Right lobe of liver (tissue), 6 donors: Measurements from ENCODE around the gene SLC27A6. TPM values are rescaled to one million over a fixed set of nuclear protein-coding genes. Genes with fewer than 3 reads are reported as not detected.
A peak's percentile ranks its signal among the peaks of the same experiment; 100 is the strongest.
"Not testable (repeated sequence)": the region's sequence is repeated elsewhere in the genome, so short reads cannot be mapped to it uniquely, and the experiment has no call there.

Experiments
- ATAC-seq, 4 donors: fragments of 200-7000 bp; cut with Tn5 transposase; one replicate each; pipeline ENCODE4 v1.9.1; 2020; ENCODE audit warnings: mild to moderate bottlenecking in 4 of 4, moderate library complexity in 4 of 4
- DNase-seq, 3 donors: peaks; one replicate each; pipeline ENCODE4 v3.0.0-alpha.2; 2020
- H3K27ac ChIP-seq, 3 donors: fragments of 200-600 bp; one replicate each; pipeline ENCODE4 v1.8.0; 2022
- H3K27me3 ChIP-seq, 2 donors: fragments of 200-600 bp; one replicate each; pipeline ENCODE4 v1.8.0; 2022
- H3K36me3 ChIP-seq, 4 donors: fragments of 200-600 bp; sonication (generic) in 1 of 4; one replicate each; pipeline versions ENCODE4 v1.5.1 to v1.8.0; 2017 to 2022; ENCODE audit warnings: control low read depth in 1 of 4
- H3K4me1 ChIP-seq, 4 donors: fragments of 200-600 bp; sonication (generic) in 1 of 4; one replicate each; pipeline versions ENCODE4 v1.5.1 to v1.8.0; 2017 to 2022; ENCODE audit warnings: control low read depth in 1 of 4
- H3K4me3 ChIP-seq, 3 donors: fragments of 200-600 bp; one replicate each; pipeline ENCODE4 v1.8.0; 2022
- H3K9me3 ChIP-seq, 4 donors: fragments of 200-600 bp; sonication (generic) in 1 of 4; one replicate each; pipeline versions ENCODE4 v1.5.1 to v1.8.0; 2017 to 2022; ENCODE audit warnings: control low read depth in 1 of 4
- POLR2A ChIP-seq: fragments of 450-650 bp; IDR thresholded peaks from one replicate; pipeline ENCODE4 v1.6.1; 2017; ENCODE audit warnings: antibody characterized with exemption, mild to moderate bottlenecking
- WGBS: methylation state at CpG from one replicate; pipeline ENCODE4 v1.1.6; 2018; ENCODE audit warnings: low coverage, low lambda C conversion rate; ENCODE audit not compliant: insufficient coverage; ENCODE audit errors: missing lambda C conversion rate; 5-methylcytosine and 5-hydroxymethylcytosine counted together
- intact Hi-C, 2 donors: fragments of 100-400 bp; cut with DNase I; formaldehyde crosslinking; loops; one replicate each; pipeline versions ENCODE4 v1.11.2 to v1.14.1; 2022
- total RNA-seq, 6 experiments: library from RNA; depleted of rRNA in 2 of 6; stranded (reverse); fragments of >200 nt in 2 of 6; fragmentation: NEBNext Ultra II Directional in 3 of 6; extraction: Animal tissue kit (Norgen Biotek cat#: 25700) in 3 of 6; gene quantifications; one replicate each; pipeline versions ENCODE4 v1.1.0 to v1.2.4, GENCODE V29; 2016 to 2023
- TF ChIP-seq, protein P1 (sequence below), 4 donors: fragments of 200-600 bp in 3 of 4; fragments of 450-650 bp in 1 of 4; IDR thresholded peaks; one replicate each; pipeline versions ENCODE4 v1.5.1 to v1.8.0; 2016 to 2022; ENCODE audit warnings: antibody characterized with exemption in 4 of 4, mild to moderate bottlenecking in 2 of 4
- donor health status: DM: no; HTN: yes; CAD: no.
- donor health status: DM: no; HTN: no; CAD: no.
- donor health status: DM: no; HTN: no; CAD: no.
- donor health status: DM: no; HTN: yes; CAD: no.
- donor health status: DM: no; HTN: yes; CAD: no.

The SLC27A6 gene
- total RNA-seq, 6 experiments from 2014 or later = not detected

DNA sequence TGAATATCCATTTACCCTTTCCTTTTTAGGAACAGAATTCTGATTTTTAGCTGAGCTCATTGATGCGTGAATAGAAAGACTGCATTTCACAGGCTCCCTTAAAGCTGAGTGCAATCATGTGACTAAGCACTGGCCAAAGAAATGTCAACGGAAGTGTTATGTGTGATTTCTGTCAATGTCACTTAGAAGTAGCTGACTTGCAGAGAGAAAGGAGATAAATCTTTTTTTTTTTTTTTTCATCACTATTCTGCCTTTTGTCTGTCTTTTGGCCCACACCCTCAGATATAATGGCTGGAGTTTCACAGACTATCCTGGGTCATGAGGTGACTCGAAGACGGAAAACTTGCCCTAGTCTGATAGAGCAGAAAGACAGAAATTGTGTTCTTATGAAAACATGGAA is 39.3 kb upstream of the SLC27A6 start:
- H3K27ac ChIP-seq = no peak overlapping the region
- no peak overlapping the region for H3K4me3 ChIP-seq
- H3K27me3 ChIP-seq = no peaks in the 10 kb centered on the region
- no peaks in the 10 kb centered on the region for H3K36me3 ChIP-seq
- DNase-seq (no peak), ATAC-seq (no peak)
- H3K4me1 ChIP-seq = no peaks in the 10 kb centered on the region
- intact Hi-C loops = no loop called here
- no peaks in the 10 kb centered on the region for H3K9me3 ChIP-seq
- 52% methylated on average over 4 of the region's 4 CpGs for WGBS
- TF ChIP-seq POLR2A = no peak
- TF ChIP-seq, protein P1, sequence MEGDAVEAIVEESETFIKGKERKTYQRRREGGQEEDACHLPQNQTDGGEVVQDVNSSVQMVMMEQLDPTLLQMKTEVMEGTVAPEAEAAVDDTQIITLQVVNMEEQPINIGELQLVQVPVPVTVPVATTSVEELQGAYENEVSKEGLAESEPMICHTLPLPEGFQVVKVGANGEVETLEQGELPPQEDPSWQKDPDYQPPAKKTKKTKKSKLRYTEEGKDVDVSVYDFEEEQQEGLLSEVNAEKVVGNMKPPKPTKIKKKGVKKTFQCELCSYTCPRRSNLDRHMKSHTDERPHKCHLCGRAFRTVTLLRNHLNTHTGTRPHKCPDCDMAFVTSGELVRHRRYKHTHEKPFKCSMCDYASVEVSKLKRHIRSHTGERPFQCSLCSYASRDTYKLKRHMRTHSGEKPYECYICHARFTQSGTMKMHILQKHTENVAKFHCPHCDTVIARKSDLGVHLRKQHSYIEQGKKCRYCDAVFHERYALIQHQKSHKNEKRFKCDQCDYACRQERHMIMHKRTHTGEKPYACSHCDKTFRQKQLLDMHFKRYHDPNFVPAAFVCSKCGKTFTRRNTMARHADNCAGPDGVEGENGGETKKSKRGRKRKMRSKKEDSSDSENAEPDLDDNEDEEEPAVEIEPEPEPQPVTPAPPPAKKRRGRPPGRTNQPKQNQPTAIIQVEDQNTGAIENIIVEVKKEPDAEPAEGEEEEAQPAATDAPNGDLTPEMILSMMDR (IDR thresholded peaks at IDR 0.05) = no peak

DNA sequence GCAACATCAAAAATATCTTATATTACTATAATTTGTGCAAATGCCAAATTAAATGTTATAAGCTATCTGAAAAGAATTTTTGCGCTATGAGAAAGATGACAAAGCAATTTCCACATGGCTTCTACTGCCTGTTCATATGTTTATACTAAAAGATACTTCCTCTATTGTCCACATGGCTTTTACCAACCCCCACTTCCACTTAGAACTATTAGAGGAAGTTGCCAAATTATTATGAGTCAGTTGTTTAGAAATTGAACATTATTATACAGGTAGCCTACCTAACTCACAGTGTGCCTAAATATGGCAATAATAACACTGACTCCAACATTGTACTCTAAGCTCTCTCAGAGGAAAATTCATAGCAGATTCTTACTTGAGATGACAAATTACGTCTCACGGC is 37.6 kb upstream of the SLC27A6 start:
- 48% methylated on average over 3 of the region's 3 CpGs for WGBS
- Histone ChIP-seq H3K36me3 (no peaks in the 10 kb centered on the region), H3K9me3 (no peaks in the 10 kb centered on the region), H3K4me1 (no peaks in the 10 kb centered on the region), H3K27me3 (no peaks in the 10 kb centered on the region), H3K27ac (no peak overlapping the region), H3K4me3 (no peak overlapping the region)
- ATAC-seq (peak in 2 of 4 donors; percentile 34 to 56), DNase-seq (no peak)
- intact Hi-C loops = no loop called here
- TF ChIP-seq, protein P1 (IDR thresholded peaks at IDR 0.05) = no peak
- no peak for TF ChIP-seq POLR2A

DNA sequence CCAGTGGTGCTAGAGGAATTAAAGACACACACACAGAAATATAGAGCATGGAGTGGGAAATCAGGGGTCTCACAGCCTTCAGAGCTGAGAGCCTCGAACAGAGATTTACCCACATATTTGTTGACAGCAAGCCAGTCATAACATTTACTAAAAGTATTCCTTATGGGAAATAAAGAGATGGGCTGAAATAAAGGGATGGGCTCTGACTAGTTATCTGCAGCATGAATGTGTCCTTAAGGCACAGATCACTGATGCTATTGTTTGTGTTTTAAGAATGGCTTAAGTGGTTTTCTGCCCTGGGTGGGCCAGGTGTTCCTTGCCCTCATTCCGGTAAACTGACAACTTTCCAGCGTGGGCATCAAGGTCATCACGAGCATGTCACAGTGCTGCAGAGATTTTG is 33.1 kb upstream of the SLC27A6 start:
- DNase-seq, H3K27me3 ChIP-seq, H3K27ac ChIP-seq, H3K9me3 ChIP-seq, H3K4me1 ChIP-seq, ATAC-seq, H3K36me3 ChIP-seq, intact Hi-C loops, H3K4me3 ChIP-seq: not testable (repeated sequence)
- 82% methylated on average over 3 of the region's 4 CpGs for WGBS

DNA sequence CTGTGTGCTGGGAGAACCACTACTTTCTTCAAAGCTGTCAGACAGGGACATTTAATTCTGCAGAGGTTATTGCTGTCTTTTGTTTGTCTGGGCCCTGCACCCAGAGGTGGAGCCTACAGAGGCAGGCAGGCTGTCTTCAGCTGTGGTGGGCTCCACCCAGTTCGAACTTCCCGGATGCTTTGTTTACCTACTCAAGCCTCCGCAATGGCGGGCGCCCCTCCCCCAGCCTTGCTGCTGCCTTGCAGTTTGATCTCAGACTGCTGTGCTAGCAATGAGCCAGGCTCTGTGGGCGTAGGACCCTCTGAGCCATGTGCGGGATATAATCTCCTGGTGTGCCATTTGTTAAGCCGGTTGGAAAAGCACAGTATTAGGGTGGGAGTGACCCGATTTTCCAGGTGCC is 22.2 kb upstream of the SLC27A6 start:
- H3K27me3 ChIP-seq, H3K27ac ChIP-seq, DNase-seq, H3K4me1 ChIP-seq, intact Hi-C loops, H3K9me3 ChIP-seq, H3K4me3 ChIP-seq, ATAC-seq, H3K36me3 ChIP-seq: not testable (repeated sequence)
- 67% methylated on average over 1 of the region's 9 CpGs for WGBS

DNA sequence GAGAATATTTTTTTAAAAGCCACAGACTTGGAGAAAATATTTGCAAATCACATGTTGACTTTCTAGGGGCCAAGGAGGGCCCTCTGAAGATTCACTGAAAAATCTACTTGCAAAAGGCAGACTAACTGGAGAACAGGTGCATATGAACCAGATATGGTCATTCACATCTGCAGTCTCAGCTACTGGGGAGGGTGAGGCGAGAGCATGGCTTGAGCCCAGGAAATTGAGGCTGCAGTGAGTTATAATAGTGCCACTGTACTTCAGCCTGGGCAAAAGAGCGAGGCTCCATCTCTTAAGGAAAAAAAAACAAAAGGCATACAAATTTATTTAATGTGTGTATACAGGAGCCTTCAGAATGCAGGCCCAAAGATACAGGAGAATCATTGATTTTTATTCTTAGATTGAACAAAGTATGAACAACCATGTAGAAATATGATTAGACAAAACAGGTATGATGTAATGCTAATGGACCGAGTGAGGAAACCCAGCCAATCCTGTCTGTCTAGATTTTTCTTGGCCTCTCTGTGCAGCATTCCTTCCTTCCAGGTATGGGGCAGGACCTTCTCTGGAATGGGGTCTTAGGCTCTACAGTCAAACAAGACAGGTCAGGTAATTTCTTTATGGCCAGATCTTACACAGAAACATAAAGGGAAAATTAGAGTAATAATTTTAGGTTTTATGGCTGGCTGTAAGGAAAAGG is 15.3 kb upstream of the SLC27A6 start:
- H3K36me3 ChIP-seq = no peaks in the 10 kb centered on the region
- intact Hi-C loops = no loop called here
- H3K9me3 ChIP-seq = no peaks in the 10 kb centered on the region
- H3K27me3 ChIP-seq = no peaks in the 10 kb centered on the region
- H3K27ac ChIP-seq = no peak overlapping the region
- WGBS = 44% methylated on average over 3 of the region's 3 CpGs
- TF ChIP-seq POLR2A = no peak
- TF ChIP-seq, protein P1 (IDR thresholded peaks at IDR 0.05) = no peak
- no peaks in the 10 kb centered on the region for H3K4me1 ChIP-seq
- H3K4me3 ChIP-seq = no peak overlapping the region
- no peak for DNase-seq
- no peak for ATAC-seq

DNA sequence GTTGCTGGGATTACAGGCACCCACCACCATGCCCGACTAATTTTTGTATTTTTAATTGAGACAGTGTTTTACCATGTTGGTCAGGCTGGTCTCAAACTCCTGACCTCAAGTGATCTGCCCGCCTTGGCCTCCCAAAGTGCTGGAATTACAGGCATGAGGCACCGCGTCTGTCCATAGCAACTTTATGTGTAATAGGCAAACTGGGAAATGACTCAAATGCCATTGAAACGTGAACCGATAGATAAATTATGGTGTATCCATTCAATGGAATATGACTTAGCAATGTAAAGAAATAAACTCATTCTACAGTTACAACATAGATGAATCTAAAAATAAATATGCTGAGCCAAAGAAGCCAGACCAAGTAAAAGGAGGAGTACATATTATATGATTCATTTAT is 14.0 kb upstream of the SLC27A6 start:
- not testable (repeated sequence) for ATAC-seq, H3K27ac ChIP-seq
- 74% methylated on average over 6 of the region's 6 CpGs for WGBS

More for the DNA sequence above, 14.0 kb upstream of the SLC27A6 start:
- H3K27me3 ChIP-seq, H3K36me3 ChIP-seq, H3K9me3 ChIP-seq, intact Hi-C loops, H3K4me3 ChIP-seq, H3K4me1 ChIP-seq, DNase-seq: not testable (repeated sequence)
